ENCODE results near the gene TMEM38A.

The TMEM38A gene

GRCh38 chr19:16660763-16661479 lies at the start of gene TMEM38A:
TSS of gene TMEM38A (plus strand) at chr19:16661139. CDS start at chr19:16661218, 79 bp downstream.
- DNase-seq: peak; percentile 9

GRCh38 chr19:16612636-16613035 lies 48.3 kb upstream of the TMEM38A start:
- DNase-seq: no peak

- no peak for DNase-seq
These were observed 47.1 kb upstream of the TMEM38A start for GRCh38 chr19:16613841-16614240.

- no peak for DNase-seq
These were observed 46.0 kb upstream of the TMEM38A start for GRCh38 chr19:16614941-16615340.

- no peak for DNase-seq
These were observed 45.1 kb upstream of the TMEM38A start for GRCh38 chr19:16615808-16616207.

GRCh38 chr19:16618248-16618647 lies 42.7 kb upstream of the TMEM38A start:
- DNase-seq: no peak

- DNase-seq: no peak
These were observed 41.5 kb upstream of the TMEM38A start for GRCh38 chr19:16619457-16619856.

- no peak for DNase-seq
These were observed 40.9 kb upstream of the TMEM38A start for GRCh38 chr19:16620018-16620417.

GRCh38 chr19:16620584-16620983 lies 40.4 kb upstream of the TMEM38A start:
- no peak for DNase-seq

- no peak for DNase-seq
These were observed 39.7 kb upstream of the TMEM38A start for GRCh38 chr19:16621165-16621800.

- DNase-seq: no peak
These were observed 37.9 kb upstream of the TMEM38A start for GRCh38 chr19:16623066-16623465.

- no peak for DNase-seq
These were observed 37.4 kb upstream of the TMEM38A start for GRCh38 chr19:16623576-16623975.

- no peak for DNase-seq
These were observed 36.7 kb upstream of the TMEM38A start for GRCh38 chr19:16624236-16624635.

GRCh38 chr19:16625163-16625958 lies 35.6 kb upstream of the TMEM38A start:
- no peak for DNase-seq

- DNase-seq: no peak
These were observed 34.1 kb upstream of the TMEM38A start for GRCh38 chr19:16626796-16627192.

GRCh38 chr19:16627193-16627927 lies 33.6 kb upstream of the TMEM38A start:
- DNase-seq: no peak

- no peak for DNase-seq
These were observed 33.1 kb upstream of the TMEM38A start for GRCh38 chr19:16627928-16628182.

- peak; percentile 80 for DNase-seq
These were observed 32.6 kb upstream of the TMEM38A start, which contains the start of gene MED26 for GRCh38 chr19:16628183-16628983. TSS of gene MED26 (minus strand) at chr19:16628204. CDS start at chr19:16627943, 261 bp downstream.

- DNase-seq: no peak
These were observed 31.8 kb upstream of the TMEM38A start for GRCh38 chr19:16628984-16629691.

- DNase-seq: no peak
These were observed 29.5 kb upstream of the TMEM38A start for GRCh38 chr19:16631465-16631864.

GRCh38 chr19:16637535-16637934 lies 23.4 kb upstream of the TMEM38A start:
- DNase-seq: no peak

- no peak for DNase-seq
These were observed 22.3 kb upstream of the TMEM38A start for GRCh38 chr19:16638666-16639065.
